Epithelial cell of esophagus (primary cell): ENCODE results near the gene ACOX1.

Experiments used
- DNase-seq: peaks from one replicate; pipeline ENCODE4 v3.0.0; 2010; ENCODE audit warnings: low read depth
- H3K4me3 ChIP-seq: 2 replicates; pipeline ENCODE4 v1.5.1; 2011; ENCODE audit warnings: mild to moderate bottlenecking, low read length, control low read depth
- CTCF ChIP-seq: IDR thresholded peaks from 2 replicates; pipeline ENCODE4 v1.5.1; 2011; ENCODE audit warnings: low read depth, mild to moderate bottlenecking, low read length, control low read depth, inconsistent platforms; ENCODE audit not compliant: insufficient read depth; ENCODE audit errors: missing control alignments

Gene ACOX1

GRCh38 chr17:76014925-76015261 is 35.9 kb upstream of the ACOX1 start:
- no peak for TF ChIP-seq CTCF
- H3K4me3 ChIP-seq = no peak overlapping the region
- no peak for DNase-seq

- DNase-seq = peak; percentile 74
- no peak overlapping the region for H3K4me3 ChIP-seq
- TF ChIP-seq CTCF = peak; percentile 88
These were observed 35.3 kb upstream of the ACOX1 start for GRCh38 chr17:76014100-76014924.

GRCh38 chr17:76013377-76013932 is 34.5 kb upstream of the ACOX1 start:
- H3K4me3 ChIP-seq = no peak overlapping the region
- DNase-seq = no peak
- TF ChIP-seq CTCF = no peak

- no peak for DNase-seq
- no peak for TF ChIP-seq CTCF
- H3K4me3 ChIP-seq = no peak overlapping the region
These were observed 33.0 kb upstream of the ACOX1 start for GRCh38 chr17:76011951-76012350.

GRCh38 chr17:76009969-76010661 is 31.1 kb upstream of the ACOX1 start:
- no peak for TF ChIP-seq CTCF
- DNase-seq = no peak
- H3K4me3 ChIP-seq = no peak overlapping the region

- no peak for DNase-seq
- no peak for TF ChIP-seq CTCF
- no peak overlapping the region for H3K4me3 ChIP-seq
These were observed 30.5 kb upstream of the ACOX1 start for GRCh38 chr17:76009447-76009846.
